Measurements from ENCODE around the gene PHF1.

PHF1 gene

DNA sequence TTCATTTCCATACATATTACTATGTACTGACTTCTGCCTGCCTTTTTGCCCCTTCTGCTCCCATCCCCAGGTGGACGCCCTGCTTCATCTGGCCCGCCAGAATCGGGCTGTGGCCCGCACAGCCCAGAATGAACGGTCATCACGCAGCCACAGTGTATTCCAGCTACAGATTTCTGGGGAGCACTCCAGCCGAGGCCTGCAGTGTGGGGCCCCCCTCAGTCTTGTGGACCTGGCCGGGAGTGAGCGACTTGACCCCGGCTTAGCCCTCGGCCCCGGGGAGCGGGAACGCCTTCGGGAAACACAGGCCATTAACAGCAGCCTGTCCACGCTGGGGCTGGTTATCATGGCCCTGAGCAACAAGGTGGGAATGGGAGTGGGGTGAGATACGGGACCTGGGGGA lies 4.7 kb upstream of the PHF1 start:
- no peak for DNase-seq
- H3K4me1 Mint-ChIP-seq = peaks cover 8% of the 10 kb centered on the region
- H3K4me3 Mint-ChIP-seq = no peak overlapping the region
- H3K27me3 Mint-ChIP-seq = no peaks in the 10 kb centered on the region
- no peaks in the 10 kb centered on the region for H3K9me3 Mint-ChIP-seq
- peaks cover 44% of the 10 kb centered on the region for H3K36me3 Mint-ChIP-seq (ENCODE audit: low read depth)
- no peak overlapping the region for H3K27ac Mint-ChIP-seq
- ATAC-seq = no peak

DNA sequence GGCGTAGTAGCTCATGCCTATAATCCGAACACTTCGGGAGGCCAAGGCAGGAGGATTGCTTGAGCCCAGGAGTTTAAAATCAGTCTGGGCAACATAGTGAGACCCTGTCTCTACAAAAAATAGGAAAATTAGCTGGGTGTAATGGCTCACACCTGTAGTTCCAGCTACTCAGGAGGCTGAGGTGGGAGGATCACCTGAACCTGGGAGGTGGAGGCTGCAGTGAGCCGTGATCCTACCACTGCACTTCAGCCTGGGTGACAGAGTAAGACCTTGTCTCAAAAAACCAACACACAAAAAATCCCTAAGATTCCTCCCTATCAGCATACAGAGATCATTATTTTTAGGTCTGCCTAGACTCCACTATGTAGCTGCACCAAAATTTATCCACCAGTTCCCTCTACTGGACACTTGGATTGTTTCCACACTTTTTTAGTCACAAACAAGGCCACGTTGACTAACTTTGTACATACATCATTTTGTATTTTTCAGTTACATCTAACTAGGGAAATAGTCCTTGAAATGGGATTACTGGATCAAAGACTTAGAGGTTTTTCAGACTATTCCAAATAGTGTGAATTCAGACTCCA lies 3.6 kb upstream of the PHF1 start:
- peaks cover 44% of the 10 kb centered on the region for H3K36me3 Mint-ChIP-seq (ENCODE audit: low read depth)
- no peak for DNase-seq
- no peak overlapping the region for H3K27ac Mint-ChIP-seq
- peaks cover 16% of the 10 kb centered on the region for H3K4me1 Mint-ChIP-seq
- no peaks in the 10 kb centered on the region for H3K27me3 Mint-ChIP-seq
- ATAC-seq = no peak
- no peaks in the 10 kb centered on the region for H3K9me3 Mint-ChIP-seq
- no peak overlapping the region for H3K4me3 Mint-ChIP-seq

DNA sequence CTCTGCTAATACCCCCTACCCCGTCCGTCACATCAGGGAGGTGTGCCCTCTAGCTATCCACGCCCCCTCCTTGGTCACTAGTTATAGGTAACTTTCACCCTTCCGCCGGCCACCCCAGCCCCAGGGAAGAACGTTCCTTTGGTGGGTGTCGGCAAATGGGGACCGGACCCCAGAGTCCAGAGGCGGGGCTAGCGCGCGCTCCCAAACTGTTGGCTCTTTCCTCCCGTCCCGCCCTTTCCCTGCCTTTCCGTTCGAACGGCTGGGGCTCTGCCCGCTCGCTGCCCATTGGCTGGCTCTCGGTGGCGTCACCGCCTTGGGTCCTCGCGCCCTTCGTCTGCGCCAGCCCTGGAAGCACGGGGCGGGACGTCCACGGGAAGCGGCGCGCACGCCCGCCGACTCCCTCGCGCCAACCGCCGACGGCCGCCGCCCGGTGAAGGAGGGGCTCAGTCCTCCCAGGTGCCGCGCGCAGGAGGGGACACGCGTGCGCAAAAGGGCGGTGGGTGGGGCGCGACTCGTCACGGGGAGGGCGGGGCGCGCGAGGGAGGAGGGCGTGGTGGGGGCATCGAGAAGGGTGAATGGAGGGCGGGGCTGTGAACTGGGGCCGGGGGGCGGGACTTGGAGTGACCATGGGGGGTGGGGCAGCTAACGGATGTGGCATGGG lies 634 bp upstream of the PHF1 start:
- Mint-ChIP-seq H3K27me3 (no peaks in the 10 kb centered on the region), H3K9me3 (no peaks in the 10 kb centered on the region), H3K4me3 (peak overlapping the region; percentile 89), H3K4me1 (peaks cover 38% of the 10 kb centered on the region), H3K36me3 (ENCODE audit: low read depth) (peaks cover 29% of the 10 kb centered on the region), H3K27ac (peak overlapping the region; percentile 96)
- ATAC-seq (peak; percentile 93), DNase-seq (peak; percentile 96)

DNA sequence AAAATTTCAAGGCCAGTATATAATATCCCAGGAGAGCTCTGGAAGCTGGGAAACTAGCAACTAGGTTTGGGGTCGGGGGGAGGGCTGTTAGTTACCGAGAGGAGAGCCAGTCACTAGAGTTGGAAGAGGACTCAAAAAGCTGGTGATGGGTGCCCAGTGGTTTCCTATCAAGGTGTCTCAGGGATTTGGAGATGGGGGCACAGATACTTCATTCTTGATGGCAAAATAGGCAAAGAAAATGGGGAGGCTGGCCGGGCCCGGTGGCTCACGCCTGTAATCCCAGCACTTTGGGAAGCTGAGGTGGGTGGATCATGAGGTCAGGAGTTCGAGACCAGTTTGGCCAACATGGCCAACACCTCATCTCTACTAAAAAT lies 805 bp downstream of the PHF1 start:
- H3K9me3 Mint-ChIP-seq = no peaks in the 10 kb centered on the region
- DNase-seq (no peak), ATAC-seq (no peak)
- H3K36me3 Mint-ChIP-seq (ENCODE audit: low read depth) = peaks cover 21% of the 10 kb centered on the region
- peaks cover 53% of the 10 kb centered on the region for H3K4me1 Mint-ChIP-seq
- peak overlapping the region; percentile 81 for H3K4me3 Mint-ChIP-seq
- peak overlapping the region; percentile 59 for H3K27ac Mint-ChIP-seq
- H3K27me3 Mint-ChIP-seq = no peaks in the 10 kb centered on the region

DNA sequence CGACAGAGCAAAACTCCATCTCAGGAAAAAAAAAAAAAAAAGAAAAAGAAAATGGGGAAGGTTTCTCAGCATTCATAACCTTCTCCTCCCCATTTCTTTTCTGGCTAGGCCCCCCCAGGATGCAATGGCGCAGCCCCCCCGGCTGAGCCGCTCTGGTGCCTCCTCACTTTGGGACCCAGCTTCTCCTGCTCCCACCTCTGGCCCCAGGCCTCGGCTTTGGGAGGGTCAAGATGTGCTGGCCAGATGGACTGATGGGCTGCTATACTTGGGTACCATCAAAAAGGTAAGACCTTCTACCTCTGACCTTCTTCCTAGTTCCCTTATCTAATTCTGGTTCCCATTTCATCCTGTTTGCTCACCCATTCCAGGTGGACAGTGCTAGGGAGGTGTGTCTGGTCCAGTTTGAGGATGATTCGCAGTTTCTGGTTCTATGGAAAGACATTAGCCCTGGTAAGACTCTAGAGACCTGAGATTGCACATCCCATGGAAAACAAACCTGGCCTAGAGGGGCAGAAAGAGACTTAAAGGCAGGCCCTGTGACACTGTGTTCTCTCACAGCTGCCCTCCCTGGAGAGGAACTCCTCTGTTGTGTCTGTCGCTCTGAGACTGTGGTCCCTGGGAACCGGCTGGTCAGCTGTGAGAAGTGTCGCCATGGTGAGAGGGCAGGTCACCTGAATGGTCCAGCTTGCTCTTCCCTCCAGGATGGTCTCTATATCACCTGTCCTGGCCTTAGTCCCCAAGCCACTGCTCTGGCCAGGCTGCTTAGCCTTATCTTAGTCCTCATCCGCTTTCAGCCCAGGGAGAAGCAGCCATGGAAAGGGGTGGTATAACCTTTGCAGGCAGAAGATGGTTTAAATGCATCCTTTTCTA lies 1.6 kb downstream of the PHF1 start:
- Mint-ChIP-seq H3K27me3 (no peaks in the 10 kb centered on the region), H3K9me3 (no peaks in the 10 kb centered on the region), H3K36me3 (ENCODE audit: low read depth) (peaks cover 15% of the 10 kb centered on the region), H3K4me1 (peaks cover 60% of the 10 kb centered on the region), H3K27ac (peak overlapping the region; percentile 50), H3K4me3 (peak overlapping the region; percentile 81)
- no peak for ATAC-seq
- DNase-seq = no peak

DNA sequence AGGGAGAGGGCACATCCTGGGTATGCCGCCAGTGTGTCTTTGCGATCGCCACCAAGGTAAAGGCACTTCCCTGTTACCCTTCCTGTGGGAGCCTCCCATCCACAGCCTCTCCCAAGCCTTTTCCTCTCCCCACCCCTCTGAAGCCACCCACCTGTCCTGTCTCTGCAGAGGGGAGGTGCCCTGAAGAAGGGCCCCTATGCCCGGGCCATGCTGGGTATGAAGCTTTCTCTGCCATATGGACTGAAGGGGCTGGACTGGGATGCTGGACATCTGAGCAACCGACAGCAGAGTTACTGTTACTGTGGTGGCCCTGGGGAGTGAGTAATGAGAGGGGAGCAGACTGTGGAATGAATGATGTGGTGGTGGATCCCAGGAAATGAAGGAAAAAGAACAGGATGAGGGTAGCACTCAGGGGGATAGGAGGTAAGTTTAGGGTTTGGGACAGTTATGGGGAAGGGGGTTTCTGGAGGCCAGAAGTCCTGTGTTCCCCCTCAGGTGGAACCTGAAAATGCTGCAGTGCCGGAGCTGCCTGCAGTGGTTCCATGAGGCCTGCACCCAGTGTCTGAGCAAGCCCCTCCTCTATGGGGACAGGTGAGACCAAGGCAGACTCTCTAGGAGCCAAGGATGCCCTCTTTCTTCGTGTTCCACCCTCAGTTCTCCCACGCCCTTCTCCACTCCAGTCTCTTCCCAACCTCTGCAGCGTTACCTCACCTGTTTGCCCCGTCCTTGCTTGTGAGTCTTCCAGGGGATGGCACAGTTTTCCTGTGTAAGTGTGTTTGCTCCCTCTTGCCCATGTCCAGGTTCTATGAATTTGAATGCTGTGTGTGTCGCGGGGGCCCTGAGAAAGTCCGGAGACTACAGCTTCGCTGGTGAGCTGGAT lies 2.7 kb downstream of the PHF1 start:
- no peak for ATAC-seq
- H3K36me3 Mint-ChIP-seq (ENCODE audit: low read depth) = peaks cover 14% of the 10 kb centered on the region

DNA sequence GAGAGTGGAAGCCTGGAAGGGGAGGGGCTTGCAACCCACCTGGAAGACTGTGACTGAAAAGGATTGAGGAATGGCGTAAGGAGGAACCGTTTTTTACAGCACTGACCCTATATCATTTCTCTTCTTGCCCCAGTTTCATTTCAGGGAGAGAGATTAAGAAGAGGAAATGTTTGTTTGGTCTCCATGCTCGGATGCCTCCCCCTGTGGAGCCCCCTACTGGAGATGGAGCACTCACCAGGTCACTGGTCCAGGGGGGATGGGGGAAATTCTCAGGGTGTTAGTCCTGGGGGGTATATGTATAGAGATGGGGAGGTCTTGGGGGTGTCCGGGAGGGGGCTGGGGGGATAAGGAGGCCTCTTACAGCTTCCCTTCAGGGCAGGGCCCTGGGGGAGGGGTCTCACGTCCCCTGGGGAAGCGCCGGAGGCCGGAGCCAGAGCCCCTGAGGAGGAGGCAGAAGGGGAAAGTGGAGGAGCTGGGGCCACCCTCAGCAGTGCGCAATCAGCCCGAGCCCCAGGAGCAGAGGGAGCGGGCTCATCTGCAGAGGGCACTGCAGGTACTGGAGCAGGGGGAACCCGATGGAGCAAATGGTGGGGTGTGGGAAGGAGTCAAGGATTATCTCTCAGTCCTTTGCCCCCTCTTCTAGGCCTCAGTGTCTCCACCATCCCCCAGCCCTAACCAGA lies 3.9 kb downstream of the PHF1 start:
- Mint-ChIP-seq H3K27me3 (no peaks in the 10 kb centered on the region), H3K36me3 (ENCODE audit: low read depth) (peaks cover 12% of the 10 kb centered on the region), H3K9me3 (no peaks in the 10 kb centered on the region), H3K4me1 (peaks cover 77% of the 10 kb centered on the region), H3K4me3 (no peak overlapping the region), H3K27ac (no peak overlapping the region)
- no peak for ATAC-seq
- DNase-seq = no peak

More for the DNA sequence above, 2.7 kb downstream of the PHF1 start:
- no peaks in the 10 kb centered on the region for H3K9me3 Mint-ChIP-seq
- no peaks in the 10 kb centered on the region for H3K27me3 Mint-ChIP-seq
- no peak for DNase-seq
- peak overlapping the region; percentile 15 for H3K27ac Mint-ChIP-seq
- H3K4me1 Mint-ChIP-seq = peaks cover 68% of the 10 kb centered on the region
- H3K4me3 Mint-ChIP-seq = peak overlapping the region; percentile 15

DNA sequence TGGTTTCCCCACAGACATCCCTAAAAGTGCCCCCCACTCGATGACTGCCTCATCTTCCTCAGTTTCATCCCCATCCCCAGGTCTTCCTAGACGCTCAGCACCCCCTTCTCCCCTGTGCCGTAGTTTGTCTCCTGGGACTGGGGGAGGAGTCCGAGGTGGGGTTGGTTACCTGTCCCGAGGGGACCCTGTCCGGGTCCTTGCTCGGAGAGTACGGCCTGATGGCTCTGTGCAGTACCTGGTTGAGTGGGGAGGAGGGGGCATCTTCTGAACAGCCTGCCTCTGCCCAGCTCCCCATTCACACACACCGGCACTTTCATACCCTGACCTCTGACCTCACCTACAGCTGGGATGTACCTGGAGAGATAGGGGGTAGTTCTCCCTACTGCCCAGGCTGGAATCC lies 5.0 kb downstream of the PHF1 start:
- no peak for DNase-seq
- Mint-ChIP-seq H3K27me3 (no peaks in the 10 kb centered on the region), H3K4me3 (peak overlapping the region; percentile 91), H3K36me3 (ENCODE audit: low read depth) (peaks cover 10% of the 10 kb centered on the region), H3K9me3 (no peaks in the 10 kb centered on the region), H3K4me1 (peaks cover 75% of the 10 kb centered on the region), H3K27ac (peak overlapping the region; percentile 98)
- no peak for ATAC-seq

DNA sequence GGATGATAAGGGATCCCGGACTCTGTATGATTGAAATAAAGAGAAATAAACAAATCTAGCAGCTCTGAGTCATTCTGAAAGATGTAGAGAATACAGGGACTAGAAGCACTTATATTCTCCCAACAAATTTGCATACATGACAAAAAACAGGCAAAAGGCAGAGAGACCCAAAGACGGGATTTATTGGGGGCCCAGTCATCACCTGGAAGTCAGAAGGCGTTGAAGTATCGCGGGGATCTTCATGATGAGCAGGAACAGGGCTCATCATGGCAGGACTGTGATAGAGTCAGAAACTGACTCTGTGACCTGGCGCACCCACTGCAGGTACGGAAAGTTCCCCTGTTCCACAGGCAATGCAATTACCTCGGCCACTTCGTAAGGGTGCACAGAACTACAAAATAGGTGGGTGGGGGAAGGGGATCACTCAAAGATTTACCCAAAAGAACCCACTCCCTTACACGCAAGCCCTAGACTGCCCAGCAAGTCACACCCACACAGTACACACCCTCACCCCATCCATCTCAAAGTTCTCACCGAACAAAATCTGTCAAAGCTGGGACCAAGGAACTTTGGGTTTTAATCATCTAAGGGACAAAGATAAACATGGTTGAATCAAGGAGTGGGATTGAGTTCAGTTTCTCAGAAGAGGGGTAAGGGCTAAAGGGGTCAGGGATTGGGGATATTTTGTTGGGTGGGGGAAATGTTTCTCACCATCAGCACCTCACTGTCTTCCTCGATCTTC lies 5.7 kb downstream of the PHF1 start:
- peaks cover 77% of the 10 kb centered on the region for H3K4me1 Mint-ChIP-seq
- peaks cover 10% of the 10 kb centered on the region for H3K36me3 Mint-ChIP-seq (ENCODE audit: low read depth)
- H3K27ac Mint-ChIP-seq = peak overlapping the region; percentile 98
- H3K9me3 Mint-ChIP-seq = no peaks in the 10 kb centered on the region
- ATAC-seq = peak; percentile 2
- H3K27me3 Mint-ChIP-seq = no peaks in the 10 kb centered on the region
- DNase-seq = no peak
- peak overlapping the region; percentile 91 for H3K4me3 Mint-ChIP-seq

DNA sequence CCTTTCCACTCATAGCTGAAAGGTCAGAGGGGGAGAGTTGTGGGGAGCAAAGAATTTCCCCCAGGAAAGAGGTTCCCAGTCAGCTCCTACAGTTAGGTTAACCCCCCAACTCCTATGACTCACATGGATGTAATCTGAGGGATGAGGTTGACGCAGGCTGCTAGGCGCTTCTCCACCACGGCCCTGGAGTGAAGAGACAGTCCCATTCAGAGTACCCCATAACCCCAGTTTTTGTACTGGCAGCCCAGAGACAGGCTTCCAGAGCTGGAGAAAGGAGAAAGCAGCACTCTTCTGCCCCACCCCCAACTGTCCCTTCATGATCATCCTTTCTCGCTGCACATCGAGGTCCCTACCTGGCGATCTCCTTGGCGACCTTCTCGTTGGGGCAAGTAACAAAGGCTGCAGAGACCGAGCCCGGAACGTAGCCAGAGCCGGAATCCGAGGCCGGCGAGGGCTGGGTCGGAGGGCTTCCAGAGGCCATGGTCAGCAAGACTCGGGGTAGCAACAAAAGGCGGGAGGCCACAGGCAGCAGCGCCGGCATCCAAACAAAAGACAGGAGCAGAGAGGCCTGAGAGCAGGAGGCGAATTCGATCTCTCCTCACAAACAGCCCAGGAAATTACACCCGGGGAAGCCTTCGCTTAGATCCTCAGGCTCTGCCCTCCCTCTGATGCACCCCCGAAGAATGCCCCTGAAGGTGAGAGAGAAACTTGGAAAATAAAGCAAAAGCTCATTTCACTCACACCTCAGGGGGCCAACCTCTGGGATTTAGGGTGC lies 6.5 kb downstream of the PHF1 start:
- Mint-ChIP-seq H3K27ac (peak overlapping the region; percentile 98), H3K9me3 (no peaks in the 10 kb centered on the region), H3K4me3 (peak overlapping the region; percentile 91), H3K36me3 (ENCODE audit: low read depth) (peaks cover 10% of the 10 kb centered on the region), H3K4me1 (peaks cover 74% of the 10 kb centered on the region), H3K27me3 (no peaks in the 10 kb centered on the region)
- ATAC-seq (no peak), DNase-seq (no peak)

DNA sequence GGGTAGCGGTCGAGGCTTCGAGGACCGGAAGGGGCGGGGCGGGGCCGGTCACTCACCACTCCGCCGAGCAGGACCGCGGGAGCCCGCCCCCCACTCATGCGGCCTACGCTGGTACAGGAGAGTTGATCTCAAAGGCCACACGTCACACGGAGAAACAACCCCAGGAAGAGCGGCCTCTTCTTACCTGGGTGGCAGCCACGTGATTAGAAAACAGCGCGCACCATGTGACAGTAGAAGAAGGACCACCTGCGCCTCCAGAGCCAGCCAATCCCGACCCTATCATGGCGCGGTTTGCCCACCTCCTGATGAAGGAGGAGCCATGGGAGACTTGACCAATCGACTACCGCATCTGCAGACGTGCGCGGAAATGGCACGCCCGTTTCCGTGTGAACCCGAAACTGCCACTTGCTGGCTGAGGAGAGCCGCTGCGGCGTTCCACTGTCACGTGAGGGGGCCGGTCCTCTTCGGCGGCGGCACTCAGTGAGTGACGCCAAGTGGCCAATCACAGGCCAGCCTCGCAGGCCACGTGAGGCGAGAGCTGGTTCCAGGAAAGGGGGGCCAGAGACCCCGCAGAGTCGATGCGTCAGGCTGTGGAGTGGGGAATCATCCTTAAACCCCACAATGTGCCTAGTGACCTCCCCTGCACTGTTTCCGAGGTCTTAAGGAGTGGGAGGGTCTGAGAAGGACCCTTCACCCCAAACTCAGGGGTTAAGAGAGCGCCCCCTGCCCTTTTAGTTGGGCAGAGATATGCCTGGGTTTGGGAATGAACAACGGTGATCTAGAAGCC lies 7.3 kb downstream of the PHF1 start, which contains the start of gene CUTA:
Gene CUTA (minus strand): TSS at position 205 of the 787 bp plus-strand sequence. CDS start 107 bp downstream, at position 98.
- Mint-ChIP-seq H3K4me1 (peaks cover 68% of the 10 kb centered on the region), H3K9me3 (no peaks in the 10 kb centered on the region)
- ATAC-seq = peak; percentile 86

DNA sequence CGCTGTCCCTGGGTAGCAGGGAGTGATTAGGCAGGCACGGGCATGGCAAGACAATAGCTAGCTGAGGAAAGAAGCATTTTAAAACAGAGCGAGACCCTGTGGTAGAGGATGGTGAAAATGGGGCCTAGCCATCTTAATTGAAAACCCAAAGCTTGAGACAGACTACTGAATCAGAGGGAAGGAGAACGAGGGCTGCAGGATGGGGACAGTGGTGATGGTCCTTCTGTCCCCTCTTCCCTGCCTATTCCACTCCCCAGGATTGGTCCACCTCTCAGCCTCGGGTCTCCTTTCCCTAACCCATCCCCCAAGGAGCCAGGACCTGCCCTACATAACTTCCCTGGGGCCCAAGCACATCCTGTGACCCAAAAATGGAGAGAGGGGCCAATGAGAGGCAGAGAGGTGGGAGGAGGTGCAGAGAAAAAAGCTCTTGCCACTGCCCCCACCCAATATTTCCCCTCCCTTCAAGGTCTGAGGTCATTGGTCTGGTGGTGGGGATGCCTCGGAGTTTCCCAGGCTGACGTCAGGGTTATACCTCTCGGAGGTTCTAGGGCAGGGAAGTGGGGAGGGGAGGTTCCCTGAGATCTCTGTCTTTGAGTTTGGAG lies 8.0 kb downstream of the PHF1 start:
- peaks cover 64% of the 10 kb centered on the region for H3K4me1 Mint-ChIP-seq
- no peaks in the 10 kb centered on the region for H3K27me3 Mint-ChIP-seq
- peak overlapping the region; percentile 98 for H3K27ac Mint-ChIP-seq
- peak overlapping the region; percentile 91 for H3K4me3 Mint-ChIP-seq
- H3K36me3 Mint-ChIP-seq (ENCODE audit: low read depth) = peaks cover 6% of the 10 kb centered on the region
- H3K9me3 Mint-ChIP-seq = no peaks in the 10 kb centered on the region
- DNase-seq (peak; percentile 74), ATAC-seq (peak; percentile 12)

More for the DNA sequence above, 7.3 kb downstream of the PHF1 start, which contains the start of gene CUTA:
- H3K4me3 Mint-ChIP-seq = peak within 1 kb of the TSS; percentile 91
- peak; percentile 98 for DNase-seq
- no peaks in the 10 kb centered on the region for H3K27me3 Mint-ChIP-seq
- peak within 1 kb of the TSS; percentile 98 for H3K27ac Mint-ChIP-seq
- H3K36me3 Mint-ChIP-seq (ENCODE audit: low read depth) = peaks cover 10% of the 10 kb centered on the region

Measured in activated naive CD8-positive, alpha-beta T cell treated with anti-CD3 and anti-CD28 coated beads, Interleukin-2, amount 50 U/mL, for 24 hours (primary cell).